Fibroblast of skin of left quadriceps (primary cell): ENCODE data around the gene SLC25A33.

ENCODE experiments used
- DNase-seq, 2 experiments: peaks; one replicate each; pipeline ENCODE4 v3.0.0-alpha.2; 2013; ENCODE audit warnings: low read depth in 2 of 2

SLC25A33 gene

DNA sequence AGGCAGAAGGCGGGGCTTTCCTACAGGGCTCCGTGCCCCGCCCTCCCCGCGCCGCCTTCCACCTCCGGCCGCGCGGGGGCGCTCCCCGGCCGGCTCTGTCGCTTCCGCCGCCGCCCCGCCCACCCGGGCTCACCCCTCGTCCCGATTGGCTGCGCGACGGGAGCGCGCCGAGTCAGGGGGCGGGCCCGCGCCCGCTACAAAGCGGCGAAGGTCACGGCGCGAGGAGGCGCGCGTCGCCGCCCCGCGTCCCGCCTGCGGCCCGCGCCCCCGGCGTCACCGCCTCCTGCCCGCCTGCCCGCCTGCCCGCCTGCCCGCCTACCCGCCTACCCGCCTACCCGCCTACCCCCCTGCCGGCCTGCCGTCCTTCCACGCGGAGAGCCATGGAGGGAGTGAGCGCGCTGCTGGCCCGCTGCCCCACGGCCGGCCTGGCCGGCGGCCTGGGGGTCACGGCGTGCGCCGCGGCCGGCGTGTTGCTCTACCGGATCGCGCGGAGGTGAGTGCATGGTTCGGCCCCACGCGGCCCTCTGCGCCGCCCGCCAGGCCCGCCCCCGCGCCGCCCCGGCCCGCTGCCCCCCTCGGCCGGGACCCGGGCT, 49.4 kb downstream of the SLC25A33 start, which contains the start of gene TMEM201:
Gene TMEM201 (plus strand): TSS at position 361 of the 593 bp plus-strand sequence. CDS start 20 bp downstream, at position 381.
- DNase-seq: peak; percentile 83 to 84

DNA sequence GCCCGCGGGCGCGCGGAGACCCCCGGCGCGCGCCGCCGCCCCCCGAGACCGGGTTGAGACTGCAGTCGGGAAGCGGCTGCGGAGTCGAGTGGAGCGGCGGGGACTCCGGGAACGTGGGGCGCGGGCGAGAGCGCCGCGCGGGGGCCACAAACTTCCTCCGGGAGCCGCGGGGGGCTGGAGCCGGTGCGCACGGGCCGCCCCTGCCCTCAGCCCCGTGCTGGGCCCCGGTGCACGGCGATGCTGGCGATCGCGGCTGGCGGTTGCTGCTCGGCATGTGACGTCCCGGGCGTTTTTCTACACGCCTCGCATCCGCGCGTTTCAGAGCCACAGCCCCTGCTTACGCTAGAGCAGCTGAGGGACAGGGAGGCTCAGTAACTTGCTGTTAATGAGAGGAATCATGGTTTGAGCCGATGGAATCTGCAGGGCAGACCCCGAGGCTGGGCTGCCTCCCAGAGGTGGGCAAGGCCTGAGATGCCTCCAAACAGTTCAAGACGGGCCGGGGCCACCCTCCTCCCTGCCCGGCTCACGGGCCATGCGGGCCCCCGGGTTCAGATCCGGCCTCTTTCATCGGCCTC, 50.0 kb downstream of the SLC25A33 start:
- DNase-seq: no peak

DNA sequence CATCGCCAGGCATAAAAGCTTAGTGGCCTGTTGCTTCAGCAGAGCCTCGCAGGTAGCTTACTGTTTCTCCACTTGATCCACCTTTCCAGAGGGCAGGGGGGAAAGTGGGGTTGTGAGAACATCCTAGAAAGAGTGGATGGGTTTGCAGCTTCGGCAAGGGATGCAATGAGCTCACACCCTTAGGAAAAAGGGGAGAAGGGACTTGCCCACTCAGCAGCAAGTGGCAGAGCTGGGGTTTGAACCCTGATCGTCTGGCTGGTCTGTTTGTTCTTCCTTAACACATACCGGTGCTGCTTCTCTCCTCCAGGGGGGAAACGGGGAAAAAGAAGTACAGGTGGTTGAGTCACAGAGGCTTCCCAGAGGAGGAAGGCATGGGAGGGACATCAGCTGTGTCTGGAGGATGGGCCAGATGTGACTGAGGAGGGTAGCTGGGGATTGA, 50.5 kb downstream of the SLC25A33 start:
- no peak for DNase-seq

DNA sequence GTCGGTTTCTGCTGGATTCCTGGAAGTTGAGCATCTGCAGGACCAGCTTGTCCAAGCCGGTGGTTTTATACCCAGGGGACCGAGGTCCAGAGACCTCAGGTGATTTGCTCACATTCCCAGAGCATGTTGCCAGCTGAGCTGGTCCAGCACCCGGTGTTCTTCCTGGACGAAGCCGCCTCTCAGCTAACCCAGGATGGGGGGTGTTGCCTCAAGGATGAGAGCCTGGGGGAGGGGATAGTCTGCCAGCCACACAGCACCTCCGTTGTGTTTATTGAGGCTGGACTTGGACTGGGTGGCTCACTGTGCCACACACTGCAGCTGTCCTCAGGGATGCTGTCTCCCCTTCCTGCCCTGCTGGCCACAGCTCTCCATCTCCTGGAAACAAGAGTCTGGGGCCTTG, 50.9 kb downstream of the SLC25A33 start:
- no peak for DNase-seq

DNA sequence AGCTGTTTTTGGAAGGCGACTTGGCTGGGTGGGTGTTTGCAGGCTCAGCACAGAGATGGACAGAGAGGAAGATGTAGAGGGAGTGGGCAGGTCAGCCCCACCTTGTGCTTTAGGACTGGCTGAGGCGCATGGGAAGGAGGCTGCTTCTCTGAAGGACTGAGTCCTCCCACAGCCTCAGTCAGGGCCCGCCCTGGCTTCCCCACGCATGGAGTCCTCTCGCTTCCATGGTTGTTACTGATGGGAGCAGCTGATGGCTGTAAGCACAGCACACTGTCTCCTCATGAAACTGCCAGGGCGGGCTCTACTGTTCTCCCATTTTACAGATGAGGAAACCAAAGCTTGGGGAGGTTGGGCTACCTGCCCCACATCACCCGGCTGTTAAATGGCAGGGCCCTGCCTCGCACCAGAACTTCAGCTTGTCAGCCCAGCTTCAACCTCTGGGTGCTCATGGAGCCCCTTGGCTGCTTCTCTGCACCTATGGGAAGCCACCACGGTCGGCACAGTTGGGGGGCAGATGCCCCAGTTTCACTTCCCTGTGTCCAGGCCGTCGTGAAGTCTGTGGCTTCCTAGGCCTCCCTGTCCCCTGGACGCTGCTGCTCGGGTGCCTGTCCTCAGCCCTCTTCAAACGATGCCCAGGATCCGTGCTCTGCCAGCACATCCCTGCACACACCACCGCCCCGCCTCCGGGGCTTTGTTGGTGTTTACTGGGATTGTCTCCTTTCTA, 51.8 kb downstream of the SLC25A33 start:
- DNase-seq: no peak

DNA sequence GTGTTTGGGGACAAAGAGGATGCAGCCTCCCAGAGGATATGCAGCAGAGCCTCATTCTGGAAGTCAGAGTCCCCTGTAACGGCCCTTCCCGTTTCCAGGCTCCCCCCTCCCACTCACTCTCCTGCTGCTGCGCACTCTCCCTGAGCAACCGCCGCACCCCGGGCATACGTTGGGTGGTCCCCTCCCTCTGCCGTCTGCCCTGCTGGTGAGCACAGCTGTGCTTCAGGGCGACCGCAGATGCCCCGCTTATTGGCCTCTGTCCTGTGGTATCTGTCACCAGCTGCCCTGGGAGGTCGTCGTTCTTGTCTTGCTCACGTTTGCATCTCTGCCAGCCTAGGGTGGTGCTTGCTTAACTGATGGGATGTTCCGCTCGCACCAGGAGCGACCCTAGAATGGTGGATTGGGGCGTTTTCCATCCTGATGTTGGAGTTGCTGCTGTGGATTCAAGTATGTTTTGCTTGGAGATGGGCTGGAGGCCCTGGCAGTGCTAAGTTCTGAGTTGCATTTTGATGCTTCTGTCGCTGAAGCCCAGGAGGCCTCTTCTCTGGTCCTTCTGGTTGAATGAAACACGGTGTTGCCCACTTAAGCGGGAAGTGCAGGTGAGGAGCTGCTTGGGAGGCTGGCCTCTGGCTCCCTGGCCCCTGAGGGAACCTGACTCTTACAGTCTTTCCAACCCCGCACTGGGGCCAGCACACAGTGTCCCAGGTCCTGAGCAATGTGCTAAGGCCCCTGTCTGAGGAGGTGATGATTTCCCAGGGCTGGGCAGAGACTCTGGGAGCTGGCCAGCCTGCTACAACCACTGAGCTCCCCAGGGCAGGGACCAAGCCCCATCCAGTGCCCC, 52.6 kb downstream of the SLC25A33 start:
- no peak for DNase-seq

DNA sequence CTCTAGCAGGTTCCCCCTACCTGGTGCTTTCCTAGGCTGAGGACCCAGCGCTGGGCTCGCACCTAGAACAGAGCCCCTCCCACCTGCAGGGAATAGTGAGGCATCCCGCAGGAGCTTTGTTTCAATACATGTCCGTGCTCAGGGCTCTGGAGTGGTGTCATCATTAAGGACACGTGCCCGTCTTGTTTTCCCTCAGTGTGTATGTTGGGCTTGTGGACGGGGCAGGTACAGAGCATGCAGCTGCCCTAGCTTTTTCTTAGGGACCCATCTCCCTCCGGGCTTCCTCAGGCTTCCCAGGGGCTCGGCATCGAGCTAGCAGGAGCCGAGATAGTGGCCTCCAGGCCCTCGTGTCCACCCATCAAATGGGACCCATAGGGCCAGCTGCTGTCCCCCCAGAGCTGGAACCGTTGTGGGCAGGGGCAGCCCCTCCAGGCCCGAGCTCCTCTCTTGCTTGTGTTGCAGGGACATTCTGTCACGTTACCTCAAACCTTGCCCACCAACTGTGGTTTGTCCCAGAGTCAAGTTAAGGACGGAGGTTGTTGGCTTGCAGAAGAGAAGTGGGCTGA, 53.3 kb downstream of the SLC25A33 start:
- no peak for DNase-seq

DNA sequence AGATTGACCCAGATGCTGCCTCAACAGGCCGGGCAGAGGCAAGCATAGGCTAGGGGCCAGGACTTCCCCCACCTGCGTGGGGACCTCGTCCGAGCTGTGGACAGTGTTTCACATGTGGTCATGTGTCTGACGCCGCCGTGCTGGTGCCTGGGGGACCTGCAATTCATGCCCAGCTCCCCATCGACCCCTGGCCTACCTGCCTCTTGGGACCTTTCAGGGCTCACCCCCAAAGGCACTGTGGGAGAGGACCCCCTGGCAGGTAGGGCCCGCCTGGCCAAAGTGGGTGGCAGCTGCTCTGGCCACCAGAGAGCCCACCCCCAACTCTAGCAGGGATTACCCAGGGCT, 53.9 kb downstream of the SLC25A33 start:
- DNase-seq: no peak

DNA sequence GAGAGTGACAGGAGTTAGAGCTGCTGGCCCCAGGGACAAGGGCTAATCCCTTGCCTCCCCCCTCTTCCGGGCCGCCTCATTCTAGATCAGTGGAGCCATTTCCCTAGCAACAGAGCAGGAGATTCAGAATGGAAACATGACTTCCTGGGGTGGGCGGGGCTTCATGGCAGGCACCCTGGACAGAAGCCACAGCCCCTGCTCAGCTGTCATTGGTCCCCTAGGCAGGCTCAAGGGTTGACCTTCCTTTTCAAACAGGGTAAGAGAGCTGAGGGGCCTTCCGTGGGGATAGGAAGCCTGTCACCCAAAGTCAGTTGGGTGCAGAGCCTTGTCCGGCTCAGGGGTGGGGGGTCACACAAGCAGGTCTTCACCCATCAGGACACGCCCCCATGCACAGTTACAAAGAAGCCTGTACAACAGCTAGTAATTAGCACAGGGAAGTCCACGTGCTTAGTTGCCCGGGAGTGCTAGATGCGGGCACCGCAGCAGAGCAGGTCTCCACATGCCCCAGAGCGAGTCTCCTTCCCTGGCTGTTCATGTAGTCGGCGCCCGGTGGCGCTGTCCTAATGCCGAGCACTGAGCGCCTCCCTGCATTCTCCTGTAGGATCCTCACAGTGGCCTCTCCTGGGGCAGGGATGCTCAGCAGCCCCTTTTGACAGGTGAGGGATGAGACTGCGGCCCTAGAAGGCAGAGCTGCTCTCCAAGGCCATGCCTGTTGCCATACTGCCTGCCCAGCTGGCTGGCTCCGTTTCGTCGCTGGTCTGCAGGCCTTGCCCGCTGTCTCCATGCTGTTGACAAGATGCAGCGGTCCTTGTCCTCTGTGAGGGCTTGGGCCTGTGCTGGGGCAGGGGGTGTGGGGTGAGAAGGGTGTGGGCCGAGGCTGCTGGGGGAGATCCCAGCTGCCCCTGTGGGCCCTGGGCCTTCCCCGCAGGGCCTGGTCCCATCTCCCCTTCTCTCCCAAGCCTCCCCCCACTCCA, 54.5 kb downstream of the SLC25A33 start:
- DNase-seq: peak; percentile 10 to 32

DNA sequence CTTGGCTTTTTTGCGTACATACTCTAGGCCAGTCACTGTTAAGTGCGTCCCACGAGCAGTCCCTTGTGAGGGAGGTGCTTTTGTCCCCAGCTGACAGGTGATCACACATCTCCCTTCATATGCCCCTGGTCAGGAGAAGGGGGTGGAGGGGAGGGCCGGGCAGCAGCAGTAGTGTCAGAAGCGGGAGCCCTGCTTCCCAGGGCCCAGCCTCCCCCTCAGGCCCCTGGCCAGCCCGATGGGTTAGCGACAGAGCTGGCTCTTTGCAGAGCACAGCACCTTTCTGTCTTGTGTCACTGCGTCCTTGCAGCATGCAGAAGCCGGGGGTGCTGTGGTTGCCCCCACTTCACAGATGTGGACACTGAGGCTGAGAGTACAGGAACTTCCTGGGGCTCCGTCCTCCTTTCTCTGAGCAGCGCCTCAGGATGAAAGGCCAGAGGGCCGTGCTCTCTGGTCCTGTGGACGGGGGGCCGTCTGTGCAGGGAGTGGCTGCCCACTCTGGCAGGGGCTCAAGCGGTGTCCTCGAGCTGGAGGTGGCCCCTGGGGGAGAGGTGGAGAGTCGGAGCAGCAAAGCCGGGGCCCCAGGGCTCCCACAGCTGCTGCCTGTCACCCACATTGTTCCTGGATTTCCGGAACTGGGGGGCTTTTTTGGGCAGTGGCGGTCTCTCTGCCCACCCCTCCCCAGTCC, 55.3 kb downstream of the SLC25A33 start:
- no peak for DNase-seq

DNA sequence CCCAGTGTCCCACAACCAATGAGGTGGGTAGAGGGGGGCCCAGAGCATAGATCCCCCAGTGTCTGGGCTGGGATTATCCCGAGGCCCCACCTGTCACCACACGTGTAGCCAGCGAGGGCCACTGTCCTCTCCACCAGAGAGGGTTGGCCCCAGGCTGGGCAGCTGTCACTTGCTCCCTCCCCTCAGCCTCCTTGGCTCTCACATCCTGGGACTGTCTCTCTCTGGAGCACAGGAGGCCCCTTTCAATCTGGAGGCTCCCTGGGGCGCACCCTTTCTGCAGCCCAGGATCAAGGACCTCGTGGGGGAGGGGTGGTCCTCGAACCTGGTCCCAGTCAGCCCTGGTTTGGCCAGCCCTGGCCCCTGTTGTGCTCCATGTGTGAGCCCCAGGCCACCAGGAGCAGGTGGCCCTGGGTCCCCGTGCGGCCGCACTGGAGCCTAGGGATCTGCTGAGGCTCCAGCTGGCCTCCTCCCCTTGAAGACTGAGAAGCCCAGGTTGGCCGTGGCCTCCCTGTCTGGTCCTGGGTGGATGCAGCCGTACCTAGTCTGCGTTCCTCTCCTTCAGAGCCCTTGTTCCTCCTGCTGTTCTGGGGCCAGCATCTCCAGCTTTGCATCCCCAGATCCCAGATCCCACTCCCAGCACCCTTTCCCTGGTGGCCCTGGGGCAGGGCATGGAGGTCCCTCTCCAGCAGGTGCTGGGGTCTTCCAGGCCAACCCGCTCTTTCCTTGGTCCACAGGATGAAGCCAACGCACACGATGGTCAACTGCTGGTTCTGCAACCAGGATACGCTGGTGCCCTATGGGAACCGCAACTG, 56.1 kb downstream of the SLC25A33 start:
- DNase-seq: no peak

DNA sequence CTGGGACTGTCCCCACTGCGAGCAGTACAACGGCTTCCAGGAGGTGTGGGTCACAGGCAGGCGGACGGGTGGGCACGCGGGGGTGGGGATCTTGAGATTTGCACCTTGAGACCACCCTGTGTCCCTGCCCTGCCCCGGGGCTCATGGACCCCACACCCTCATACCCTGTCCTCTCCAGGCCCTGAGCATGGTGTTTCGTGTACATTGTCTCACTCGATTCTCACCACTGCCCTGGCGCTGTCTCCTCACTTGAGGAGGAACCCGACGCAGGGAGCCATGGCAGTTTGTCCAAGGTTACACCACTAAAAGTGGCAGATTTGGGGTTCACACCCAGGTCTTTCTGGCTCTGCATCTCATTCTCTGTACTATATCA, 56.7 kb downstream of the SLC25A33 start:
- no peak for DNase-seq

DNA sequence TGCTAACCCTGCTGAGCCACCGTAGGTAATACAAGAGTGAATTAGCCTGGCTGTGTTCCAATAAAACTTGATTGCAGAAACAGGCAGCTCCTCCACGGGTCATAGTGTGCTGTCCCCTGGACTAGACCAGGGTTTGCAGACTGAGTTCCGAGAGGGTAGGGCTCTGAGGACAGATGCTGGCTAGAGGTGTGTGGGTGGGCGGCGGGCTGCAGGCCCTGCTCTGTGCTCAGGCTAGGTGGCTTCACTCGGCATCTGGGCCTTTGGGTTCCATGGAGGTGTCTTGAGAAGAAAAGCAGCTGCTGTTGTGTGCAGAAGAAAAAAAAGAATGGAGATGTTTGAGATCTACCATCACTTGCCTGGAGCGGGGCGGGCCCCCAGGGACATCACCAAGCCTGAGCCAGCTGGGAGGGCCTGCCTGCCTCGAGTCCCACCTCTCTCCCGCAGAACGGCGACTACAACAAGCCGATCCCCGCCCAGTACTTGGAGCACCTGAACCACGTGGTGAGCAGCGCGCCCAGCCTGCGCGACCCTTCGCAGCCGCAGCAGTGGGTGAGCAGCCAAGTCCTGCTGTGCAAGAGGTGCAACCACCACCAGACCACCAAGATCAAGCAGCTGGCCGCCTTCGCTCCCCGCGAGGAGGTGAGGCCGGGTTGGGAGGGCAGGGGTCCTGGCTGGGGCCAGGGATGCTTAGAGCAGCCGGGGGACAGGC, 57.3 kb downstream of the SLC25A33 start:
- DNase-seq: no peak

DNA sequence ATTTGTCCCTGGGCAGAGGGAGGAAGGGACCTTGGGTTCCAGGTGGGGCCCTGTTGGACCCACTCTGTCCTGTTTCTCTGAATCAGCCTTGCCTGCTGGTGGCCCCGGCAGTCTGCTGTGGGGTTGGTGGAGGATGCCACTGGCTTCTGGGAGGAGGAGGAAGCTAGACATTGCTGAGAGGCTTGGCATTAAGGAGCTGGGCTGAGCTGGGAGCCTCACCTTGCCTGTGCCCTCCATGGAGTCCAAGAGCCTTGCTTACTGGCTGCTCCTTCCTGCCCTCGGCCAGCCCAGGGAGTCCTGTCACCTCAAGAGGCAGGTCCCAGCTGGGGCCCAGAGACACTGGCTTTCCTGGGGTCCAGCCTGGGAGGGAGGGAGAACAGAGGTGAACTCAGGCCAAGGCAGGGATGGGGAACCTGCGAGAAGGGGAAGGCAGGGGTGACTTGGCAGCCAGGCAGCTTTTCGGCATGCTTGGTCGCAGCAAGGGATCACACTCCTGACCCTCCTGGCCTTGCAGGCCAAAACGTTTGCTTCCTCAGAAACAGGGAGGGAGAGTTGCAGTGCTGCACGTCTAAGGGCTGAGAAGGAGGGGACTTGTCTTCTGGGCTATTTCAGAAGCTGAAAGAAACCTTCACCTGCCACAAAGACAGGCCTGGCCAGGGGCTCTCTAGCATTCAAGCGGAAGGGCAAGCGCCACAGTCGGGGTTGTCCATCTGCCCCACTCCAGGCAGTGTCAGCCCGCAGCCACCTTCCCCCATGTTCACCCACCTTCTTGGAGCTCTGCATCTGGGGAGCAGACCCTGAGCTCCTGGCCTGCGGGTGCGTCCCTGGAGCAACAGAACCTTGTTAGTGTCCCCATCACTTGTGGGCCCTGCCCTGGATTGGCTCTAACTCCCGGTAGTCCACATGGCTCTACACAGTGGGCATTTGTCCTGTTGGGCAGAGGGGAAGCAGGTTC, 58.4 kb downstream of the SLC25A33 start:
- no peak for DNase-seq

DNA sequence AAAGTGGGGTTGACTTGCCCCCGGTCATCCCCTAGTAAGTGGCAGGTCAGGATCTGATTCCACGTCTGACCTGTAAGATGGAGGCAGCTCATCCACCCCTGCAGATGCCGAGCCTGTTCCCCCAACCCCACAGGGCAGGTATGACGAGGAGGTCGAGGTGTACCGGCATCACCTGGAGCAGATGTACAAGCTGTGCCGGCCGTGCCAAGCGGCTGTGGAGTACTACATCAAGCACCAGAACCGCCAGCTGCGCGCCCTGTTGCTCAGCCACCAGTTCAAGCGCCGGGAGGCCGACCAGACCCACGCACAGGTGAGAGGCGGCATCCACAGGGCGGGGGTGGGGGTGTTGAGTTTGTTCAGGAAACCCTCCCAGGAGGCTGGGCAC, 59.0 kb downstream of the SLC25A33 start:
- DNase-seq: no peak

DNA sequence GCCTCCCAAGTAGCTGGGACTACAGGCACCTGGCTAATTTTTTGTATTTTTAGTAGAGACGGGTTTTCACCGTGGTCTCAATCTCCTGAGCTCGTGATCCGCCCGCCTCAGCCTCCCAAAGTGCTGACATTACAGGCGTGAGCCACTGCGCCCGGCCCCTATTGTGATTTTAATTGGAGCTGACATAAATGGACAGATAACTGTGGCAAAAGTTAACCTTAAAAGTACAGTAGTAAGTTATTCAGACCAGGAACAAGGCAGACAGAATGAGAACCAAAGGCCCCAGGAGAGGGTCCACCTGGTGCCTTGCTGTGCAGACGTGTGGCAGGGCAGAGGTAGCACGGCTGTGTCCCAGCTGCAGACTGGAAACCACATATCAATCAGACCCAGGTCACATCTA, 60.5 kb downstream of the SLC25A33 start:
- no peak for DNase-seq
